GM12891 (cell line): Measurements from ENCODE around the gene TFRC.
A peak's percentile ranks its signal among the peaks of the same experiment; 100 is the strongest.
"Not testable (repeated sequence)": the region's sequence is repeated elsewhere in the genome, so short reads cannot be mapped to it uniquely, and the experiment has no call there.

Experiments
- DNase-seq: peaks from one replicate; pipeline ENCODE4 v3.0.0; 2011; ENCODE audit warnings: low spot score; ENCODE audit not compliant: insufficient read length
- FAIRE-seq: peaks from 2 replicates; lab custom pipeline; 2011; peaks lifted over from hg19 to GRCh38; lab: Jason Lieb, UNC
- PAX5 ChIP-seq: IDR thresholded peaks from 2 replicates; pipeline ENCODE4 v1.6.1; 2011; ENCODE audit warnings: low read length, moderate library complexity, mild to moderate bottlenecking; ENCODE audit not compliant: insufficient read depth, severe bottlenecking
- POLR2A ChIP-seq: IDR thresholded peaks from 2 replicates; pipeline ENCODE4 v1.6.1; 2011; ENCODE audit warnings: low read depth, low read length, control low read depth
- POLR2AphosphoS5 ChIP-seq: IDR thresholded peaks from 2 replicates; pipeline ENCODE4 v1.6.1; 2011; ENCODE audit warnings: low read depth, low read length, control low read depth
- POU2F2 ChIP-seq: IDR thresholded peaks from 2 replicates; pipeline ENCODE4 v1.6.1; 2011; ENCODE audit warnings: low read depth, mild to moderate bottlenecking, control low read depth, low read length, moderate library complexity
- SPI1 ChIP-seq: IDR thresholded peaks from 2 replicates; pipeline ENCODE4 v1.6.1; 2011; ENCODE audit warnings: low read depth, low read length, control low read depth
- TAF1 ChIP-seq: IDR thresholded peaks from 2 replicates; pipeline ENCODE4 v1.6.1; 2011; ENCODE audit warnings: low read depth, low read length, control low read depth

The TFRC gene

GRCh38 chr3:196117809-196118208, 35.9 kb upstream of the TFRC start:
- DNase-seq (no peak), FAIRE-seq (peak; percentile 87)
- TF ChIP-seq POLR2AphosphoS5 (no peak), POLR2A (no peak), POU2F2 (no peak), TAF1 (no peak)

GRCh38 chr3:196115678-196116083, 33.8 kb upstream of the TFRC start:
- peak; percentile 85 for FAIRE-seq
- TF ChIP-seq PAX5: no peak
- peak; percentile 96 for TF ChIP-seq SPI1

DNA sequence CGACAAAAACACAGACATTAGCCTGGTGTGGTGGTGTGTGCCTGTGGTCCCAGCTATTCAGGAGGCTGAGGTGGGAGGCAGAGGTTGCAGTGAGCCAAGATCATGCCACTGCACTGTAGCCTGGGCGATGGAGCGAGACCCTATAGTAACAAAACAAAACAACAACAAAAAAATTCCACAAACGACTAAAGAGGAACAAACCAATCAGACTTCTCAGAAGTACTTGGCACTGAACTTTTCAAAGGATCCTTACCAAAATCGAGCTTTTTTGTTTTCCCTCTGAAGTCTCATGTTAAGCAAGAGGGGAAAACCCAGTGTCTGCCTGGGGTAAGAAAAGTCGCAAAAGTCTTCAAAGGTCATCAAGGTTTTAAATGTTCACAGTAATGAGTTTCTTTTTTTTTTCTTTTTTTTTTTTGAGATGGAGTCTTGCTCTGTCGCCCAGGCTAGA, 30.1 kb upstream of the TFRC start:
- FAIRE-seq (peak; percentile 63), DNase-seq (no peak)
- no peak for TF ChIP-seq POU2F2
- no peak for TF ChIP-seq PAX5

More at GRCh38 chr3:196115678-196116083, 33.8 kb upstream of the TFRC start:
- no peak for DNase-seq

DNA sequence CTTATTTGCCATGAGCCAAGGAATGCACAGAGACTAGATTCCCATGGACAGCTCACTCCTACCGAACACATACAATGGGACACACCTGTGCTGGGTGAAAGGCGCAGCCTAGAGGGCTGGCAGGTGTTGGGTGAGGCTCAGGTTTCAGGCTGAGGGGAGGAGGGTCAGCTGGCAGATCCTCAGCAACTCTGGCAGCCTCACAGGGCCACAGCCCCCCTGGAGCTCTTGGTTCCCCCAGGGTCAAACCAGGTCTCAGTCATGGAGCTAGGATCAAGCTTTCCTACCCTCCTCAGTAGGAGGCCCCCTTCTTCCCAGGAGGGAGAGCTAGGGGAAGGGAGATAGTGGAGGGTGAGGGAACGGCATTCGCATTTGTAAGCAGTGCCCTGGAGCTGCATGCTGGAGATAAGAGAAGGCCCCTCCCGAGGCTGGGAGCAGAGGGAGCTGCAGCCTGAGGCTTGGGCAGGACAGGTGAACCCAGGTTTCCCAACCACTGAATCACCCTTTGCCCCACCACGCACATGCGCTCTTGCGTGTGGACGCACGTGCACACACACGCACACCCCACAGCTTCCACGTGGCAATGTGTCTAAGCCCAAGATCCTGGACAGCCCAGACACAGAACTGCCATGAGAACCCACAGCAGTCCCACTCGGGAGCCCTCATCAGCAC, 26.3 kb upstream of the TFRC start:
- DNase-seq: no peak
- no peak for FAIRE-seq
- TF ChIP-seq SPI1 (no peak), TAF1 (no peak), PAX5 (no peak), POLR2A (no peak), POLR2AphosphoS5 (no peak), POU2F2 (no peak)

DNA sequence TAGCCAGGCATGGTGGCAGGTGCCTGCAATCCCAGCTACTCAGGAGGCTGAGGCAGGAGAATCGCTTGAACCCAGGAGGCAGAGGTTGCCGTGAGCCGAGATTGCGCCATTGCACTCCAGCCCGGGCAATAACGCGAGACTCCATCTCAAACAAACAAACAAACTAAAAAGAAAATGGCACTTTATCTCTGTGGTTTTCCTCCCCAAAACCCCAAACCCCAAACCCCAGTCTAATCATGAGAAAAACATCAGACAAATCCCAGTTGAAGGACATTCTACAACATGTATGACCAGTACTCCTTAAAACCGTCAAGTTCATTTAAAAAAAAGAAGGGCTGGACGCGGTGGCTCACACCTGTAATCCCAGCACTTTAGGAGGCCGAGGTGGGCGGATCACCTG, 22.8 kb upstream of the TFRC start:
- not testable (repeated sequence) for FAIRE-seq, DNase-seq

DNA sequence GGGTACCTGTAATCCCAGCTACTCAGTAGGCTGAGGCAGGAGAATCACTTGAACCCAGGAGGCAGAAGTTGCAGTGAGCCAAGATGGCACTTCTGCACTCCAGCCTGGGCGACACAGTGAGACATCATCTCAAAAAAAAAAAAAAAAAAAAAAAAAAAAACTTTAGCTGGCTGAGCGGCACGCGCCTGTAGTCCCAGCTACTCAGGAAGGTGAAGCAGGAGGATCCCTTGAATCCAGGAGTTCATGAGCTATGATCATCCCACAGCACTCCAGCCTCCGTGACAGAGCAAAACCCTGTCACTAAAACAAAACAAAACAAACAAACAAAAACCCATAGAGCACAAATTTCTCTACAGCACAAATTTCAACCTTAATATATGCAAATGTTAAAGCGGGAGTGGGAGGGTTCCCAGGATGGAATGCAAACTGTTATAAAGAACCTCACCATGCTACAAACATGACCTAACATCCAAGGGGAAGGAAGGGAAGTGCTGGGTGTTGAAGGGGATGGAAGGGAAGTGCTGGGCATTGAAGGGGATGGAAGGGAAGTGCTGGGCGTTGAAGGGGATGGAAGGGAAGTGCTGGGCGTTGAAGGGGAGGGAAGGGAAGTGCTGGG, 16.6 kb upstream of the TFRC start:
- not testable (repeated sequence) for DNase-seq, FAIRE-seq

DNA sequence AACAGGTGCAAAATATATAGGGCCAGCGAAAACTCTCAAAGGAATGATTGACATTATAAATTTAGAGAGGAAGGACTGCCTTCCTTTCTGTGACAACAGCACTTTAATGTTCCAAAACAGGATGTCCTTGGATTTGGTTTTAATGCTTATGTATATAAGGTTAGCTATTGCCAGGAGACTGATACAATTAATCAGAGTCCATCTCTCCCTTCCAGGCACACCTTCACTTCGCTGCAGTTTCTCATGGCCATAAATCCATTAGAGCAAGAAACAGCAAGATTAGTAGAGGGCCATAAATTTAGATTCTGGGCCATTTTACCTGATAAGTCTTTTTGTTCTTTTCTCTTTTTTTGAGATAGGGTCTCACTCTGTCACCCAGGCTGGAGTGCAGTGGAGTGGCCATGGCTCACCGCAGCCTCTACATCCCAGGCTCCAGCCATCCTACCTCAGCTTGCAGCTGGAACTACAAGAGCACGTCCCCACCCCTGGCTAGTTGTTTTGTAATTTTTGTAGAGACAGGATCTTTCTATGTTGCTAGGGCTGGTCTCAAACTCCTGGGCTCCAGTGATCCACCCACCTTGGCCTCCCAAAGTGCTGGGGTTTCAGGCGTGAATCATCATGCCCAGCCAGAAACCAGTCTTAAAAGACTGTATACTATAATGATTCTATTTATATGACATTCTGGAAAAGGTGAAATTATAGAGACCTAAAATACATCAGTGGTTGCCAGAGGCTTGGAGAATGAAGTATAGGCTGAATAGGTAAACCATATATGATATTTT, 15.7 kb upstream of the TFRC start:
- FAIRE-seq: no peak
- no peak for DNase-seq
- no peak for TF ChIP-seq POLR2A
- TF ChIP-seq POU2F2: no peak
- TF ChIP-seq POLR2AphosphoS5: no peak
- TF ChIP-seq PAX5: no peak
- TF ChIP-seq TAF1: no peak
- TF ChIP-seq SPI1: no peak

- DNase-seq (no peak), FAIRE-seq (peak; percentile 87)
- TF ChIP-seq PAX5 (no peak), TAF1 (no peak), POLR2AphosphoS5 (no peak), SPI1 (no peak), POU2F2 (no peak), POLR2A (no peak)
These were observed 14.6 kb upstream of the TFRC start for GRCh38 chr3:196096382-196096953.

GRCh38 chr3:196093317-196094111, 11.6 kb upstream of the TFRC start:
- peak; percentile 76 for FAIRE-seq
- no peak for TF ChIP-seq POU2F2
- peak; percentile 68 for TF ChIP-seq SPI1
- DNase-seq: no peak

DNA sequence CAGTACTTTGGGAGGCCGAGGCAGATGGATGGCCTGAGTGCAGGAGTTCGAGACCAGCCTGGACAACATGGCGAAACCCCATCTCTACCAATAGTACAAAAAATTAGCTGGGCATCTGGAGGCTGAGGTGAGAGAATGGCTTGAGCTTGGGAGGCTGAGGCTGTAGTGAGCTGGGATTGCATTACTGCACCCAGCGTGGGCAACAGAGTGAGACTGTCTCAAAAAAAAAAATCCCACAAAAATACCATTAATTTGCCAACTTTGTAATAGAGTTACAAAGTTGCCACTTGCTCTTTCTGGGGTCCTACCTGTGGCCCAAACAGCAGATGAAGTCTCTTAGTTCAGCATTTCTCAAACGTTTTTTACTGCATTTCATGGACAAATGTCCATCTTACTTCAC, 6.0 kb upstream of the TFRC start:
- FAIRE-seq: no peak
- no peak for DNase-seq
- TF ChIP-seq POLR2A: no peak
- TF ChIP-seq TAF1: no peak
- TF ChIP-seq POU2F2: no peak
- no peak for TF ChIP-seq SPI1
- no peak for TF ChIP-seq POLR2AphosphoS5
- no peak for TF ChIP-seq PAX5

GRCh38 chr3:196082619-196082971, 705 bp upstream of the TFRC start:
- no peak for FAIRE-seq
- DNase-seq: no peak
- TF ChIP-seq TAF1 (no peak), POLR2AphosphoS5 (no peak), POU2F2 (no peak), POLR2A (no peak), SPI1 (no peak), PAX5 (no peak)
